NCI-H748 (cell line): ENCODE data around the gene USP24.

Experiments used
- DNase-seq: peaks from one replicate; lab custom pipeline; 2025; ENCODE audit not compliant: unreplicated experiment; lab: John Stamatoyannopoulos, UW

USP24 gene

DNA sequence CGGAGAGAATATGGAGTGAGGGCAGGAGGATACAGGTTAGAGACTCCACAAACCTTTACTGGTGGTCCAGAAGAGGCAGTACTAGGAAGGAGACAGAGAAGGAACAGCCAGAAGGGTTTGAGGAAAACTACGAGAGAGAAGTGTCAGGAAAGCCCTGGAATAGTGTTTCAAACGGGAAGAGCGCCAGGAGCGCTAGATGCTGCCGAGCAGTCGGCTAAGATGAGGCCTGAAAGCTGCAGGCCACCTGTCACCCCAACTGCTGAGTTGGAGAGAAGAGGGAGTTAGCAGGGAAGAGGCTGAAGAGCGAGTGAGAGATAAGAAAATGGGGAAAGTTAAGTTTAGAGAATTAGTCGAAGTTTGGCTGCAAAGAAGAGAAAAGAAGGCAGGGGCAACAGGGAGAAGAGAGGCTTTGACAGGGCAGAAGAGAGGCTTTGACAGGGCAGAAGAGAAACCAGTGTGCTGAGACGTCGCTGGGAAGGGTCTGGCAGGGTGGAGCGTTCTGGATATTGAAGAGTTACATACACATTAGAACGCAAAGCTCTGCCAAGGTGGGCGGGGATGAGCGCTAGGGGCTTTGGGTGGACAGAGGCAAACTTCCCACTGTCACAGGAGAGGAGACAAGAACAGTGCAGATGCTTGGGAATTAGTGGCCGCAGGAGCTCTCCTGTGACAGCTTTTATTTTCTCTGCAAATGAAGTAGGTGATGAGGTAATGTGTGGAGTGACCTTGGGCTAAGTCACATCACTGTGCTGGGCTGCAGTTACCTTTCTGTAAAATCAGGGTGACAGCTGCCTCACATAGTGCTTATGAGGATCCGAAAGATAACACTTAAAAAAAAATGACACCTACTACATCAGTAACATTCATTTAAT is 144.6 kb downstream of the USP24 start:
- DNase-seq, result no peak

DNA sequence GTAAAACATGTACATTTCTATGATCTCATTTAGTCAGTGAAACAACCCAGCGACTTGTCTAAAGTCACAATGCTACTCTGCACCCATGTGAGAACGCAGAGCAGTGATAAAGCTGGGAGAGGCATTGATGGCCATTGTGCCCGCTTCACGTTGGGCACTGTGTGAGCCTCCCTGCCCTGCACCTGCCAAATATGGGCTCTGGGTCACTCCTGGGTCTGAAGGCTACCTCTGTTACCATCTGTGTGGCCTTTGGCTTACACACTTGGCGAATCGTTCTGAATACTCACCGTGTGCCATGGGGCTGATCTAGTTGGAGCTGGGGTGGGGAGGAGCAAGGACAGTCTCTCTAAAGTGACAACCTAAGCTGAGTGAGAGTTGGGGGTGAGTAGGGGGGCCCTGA is 145.9 kb downstream of the USP24 start:
- DNase-seq, result no peak

DNA sequence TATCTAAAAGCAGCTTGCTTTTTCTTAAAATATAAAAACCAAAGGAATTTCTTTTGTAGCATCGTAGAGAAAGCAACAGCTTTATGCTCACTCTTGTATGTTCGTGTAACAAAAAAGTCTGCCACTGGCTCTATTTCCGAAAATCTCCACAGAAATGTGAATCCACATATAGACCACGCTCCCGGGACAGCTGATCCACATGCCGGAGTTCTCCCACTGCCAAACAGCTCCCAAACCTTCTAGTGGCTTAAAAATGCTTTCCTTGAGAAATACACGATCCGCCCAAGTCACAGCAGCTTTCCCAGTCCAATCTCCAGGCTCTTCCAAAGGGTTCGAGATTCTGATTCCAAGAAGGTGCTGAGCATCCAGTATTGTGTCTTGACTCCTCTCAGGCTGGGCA is 146.5 kb downstream of the USP24 start:
- DNase-seq, result no peak

DNA sequence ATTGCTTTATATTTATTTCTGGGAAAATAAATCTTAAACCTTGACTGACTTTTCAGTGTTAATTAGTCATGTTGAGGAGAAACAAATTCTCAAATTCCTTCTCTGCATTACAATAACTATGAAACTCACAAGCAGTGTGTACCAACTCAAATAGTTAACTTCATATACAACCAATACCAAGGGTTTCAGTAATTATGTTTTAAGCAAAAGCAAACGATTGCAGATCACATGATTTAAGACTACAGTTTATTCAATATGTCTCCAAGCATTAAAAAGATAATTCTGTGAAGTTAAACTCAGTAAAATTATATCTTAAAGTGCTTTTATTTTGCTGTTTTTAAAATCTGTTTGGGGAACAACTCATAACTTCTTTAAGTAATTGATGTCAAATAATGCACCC is 147.2 kb downstream of the USP24 start:
- no peak for DNase-seq

DNA sequence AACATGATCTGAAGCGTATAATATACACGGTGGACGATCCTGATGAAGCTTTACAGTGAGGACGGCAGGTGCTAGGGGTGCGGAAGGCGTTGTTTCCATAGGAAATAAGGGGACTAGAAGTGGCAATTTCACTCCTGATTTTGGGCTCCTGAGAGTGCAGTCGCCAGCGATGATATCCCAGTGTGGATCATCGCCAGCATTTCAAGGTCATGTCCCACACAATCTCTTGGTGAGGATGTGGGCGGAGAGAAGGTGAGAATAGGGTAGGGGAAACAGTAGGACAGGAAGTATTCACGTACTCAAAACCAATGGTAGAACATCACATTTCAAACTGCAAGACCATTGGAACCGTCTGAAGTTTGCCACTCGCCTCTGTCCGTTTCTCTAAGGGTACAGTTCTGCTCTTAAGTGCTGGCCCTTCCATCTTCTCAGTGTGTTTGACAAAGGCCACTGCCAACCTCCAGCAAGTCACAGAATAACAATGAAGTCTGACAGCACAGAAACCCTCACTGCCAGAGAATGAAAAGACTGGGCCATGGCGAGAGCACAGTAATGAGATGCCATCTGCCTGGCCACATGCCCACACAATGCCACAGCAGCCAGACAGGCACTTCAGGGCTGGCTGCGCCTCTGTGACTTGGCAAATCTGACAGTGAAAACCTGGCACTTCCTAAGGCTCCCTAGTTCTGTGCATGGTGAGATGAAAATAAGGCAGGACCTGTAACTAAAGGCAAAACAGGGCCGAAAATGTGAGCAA is 148.0 kb downstream of the USP24 start:
- DNase-seq, result no peak

DNA sequence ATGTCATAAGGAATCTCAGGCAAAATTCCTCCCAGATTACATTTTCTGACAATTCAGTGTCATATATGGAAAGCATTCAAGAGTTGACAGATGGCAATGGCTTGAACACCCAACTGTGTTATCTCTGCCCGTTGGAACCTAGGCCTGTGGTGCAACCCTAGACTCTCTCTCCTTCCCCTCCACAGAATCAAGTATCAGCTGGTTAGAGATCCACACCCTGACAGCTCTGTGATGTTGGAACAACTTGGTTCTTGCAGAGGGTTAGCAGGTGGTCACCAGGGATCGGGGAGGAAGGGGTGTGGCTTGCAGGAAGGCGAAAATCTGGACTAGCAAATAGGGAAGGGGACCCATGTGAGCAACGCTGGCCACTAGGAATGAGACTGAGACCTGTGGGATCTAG is 149.5 kb downstream of the USP24 start:
- no peak for DNase-seq

DNA sequence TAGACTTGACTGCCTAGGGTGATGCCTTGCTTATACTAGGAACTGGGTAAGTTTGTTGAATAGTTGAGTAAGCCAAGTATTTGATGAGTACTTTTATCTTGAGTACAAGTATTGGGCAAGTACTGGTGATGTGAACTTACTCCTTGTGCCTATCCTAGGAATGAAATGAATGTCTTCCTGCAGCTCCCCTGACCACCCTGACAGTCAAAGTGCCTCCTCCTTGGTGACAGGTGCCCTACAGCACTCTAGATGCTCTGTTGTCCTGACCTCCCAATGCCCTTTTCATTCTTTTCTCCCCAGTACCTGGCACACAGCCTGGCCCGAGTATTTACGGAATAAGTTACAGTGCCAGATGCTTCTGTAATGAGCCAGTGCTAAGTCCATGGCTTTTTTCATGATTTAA is 150.3 kb downstream of the USP24 start:
- DNase-seq, result no peak

DNA sequence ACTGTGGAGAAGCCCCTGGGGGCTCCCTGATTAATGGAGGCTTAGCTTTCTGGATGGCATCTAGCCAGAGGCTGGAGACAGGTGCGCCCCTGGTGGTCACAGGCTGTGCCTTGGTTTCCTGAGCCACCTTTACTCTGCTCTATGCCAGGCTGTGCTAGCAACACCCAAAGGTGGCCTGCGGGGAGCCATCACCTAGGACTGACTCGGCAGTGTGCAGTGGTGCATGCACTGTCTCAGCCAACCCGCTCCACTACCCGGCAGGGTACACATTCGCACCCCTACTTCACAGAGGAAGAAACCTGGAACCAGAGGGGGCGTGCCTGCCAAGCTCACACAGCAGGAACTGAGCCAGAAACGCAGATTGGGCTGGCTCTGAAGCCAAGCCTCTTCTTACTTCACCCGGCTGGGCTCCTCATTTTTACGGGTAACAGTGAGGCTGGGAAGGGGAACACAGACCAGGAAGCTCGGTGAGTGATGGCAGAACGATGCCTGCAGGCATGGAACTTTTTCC is 151.0 kb downstream of the USP24 start:
- DNase-seq, result no peak

DNA sequence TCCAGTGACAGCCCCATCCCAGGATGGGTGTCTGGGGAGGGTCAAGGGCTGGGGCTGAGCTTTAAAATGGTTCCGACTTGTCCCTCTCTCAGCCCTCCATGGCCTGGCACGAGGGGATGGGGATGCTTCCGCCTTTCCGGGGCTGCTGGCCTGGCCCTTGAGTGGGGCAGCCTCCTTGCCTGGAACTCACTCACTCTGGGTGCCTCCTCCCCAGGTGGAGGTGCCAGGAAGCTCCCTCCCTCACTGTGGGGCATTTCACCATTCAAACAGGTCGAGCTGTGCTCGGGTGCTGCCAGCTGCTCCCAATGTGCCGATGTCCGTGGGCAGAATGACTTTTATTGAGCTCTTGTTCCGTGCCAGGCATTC is 151.6 kb downstream of the USP24 start:
- DNase-seq, result no peak

DNA sequence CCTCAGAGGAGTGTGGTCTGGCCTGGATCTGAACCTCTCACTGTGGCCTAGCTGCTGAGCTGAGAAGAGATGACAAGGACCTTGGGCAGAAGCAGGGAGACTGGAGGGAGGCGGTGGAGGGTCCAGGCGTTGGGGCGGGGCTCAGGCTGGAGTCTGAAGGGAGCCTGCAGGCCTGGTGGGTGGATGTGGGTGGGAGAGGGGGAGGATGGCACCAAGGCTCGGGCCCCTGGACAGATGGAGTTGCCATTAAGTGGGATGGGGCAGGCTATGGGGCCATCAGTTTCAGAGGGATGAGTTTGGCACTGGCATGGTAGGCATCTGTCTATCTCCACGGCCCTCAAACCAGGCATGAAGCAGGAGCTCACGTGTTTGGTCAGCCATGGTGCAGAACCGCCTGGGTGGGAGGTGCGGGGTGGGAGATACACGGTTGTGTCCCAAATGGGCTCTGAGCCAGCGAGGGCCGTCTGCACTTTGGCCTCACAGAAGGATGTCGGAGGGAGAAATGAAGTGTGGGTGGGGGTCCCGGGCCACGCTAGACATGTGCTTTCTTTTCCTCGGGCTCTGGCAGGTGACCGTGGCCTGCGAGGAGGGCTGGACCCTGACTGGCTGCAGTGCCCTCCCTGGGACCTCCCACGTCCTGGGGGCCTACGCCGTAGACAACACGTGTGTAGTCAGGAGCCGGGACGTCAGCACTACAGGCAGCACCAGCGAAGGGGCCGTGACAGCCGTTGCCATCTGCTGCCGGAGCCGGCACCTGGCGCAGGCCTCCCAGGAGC is 152.2 kb downstream of the USP24 start:
- DNase-seq, result no peak

DNA sequence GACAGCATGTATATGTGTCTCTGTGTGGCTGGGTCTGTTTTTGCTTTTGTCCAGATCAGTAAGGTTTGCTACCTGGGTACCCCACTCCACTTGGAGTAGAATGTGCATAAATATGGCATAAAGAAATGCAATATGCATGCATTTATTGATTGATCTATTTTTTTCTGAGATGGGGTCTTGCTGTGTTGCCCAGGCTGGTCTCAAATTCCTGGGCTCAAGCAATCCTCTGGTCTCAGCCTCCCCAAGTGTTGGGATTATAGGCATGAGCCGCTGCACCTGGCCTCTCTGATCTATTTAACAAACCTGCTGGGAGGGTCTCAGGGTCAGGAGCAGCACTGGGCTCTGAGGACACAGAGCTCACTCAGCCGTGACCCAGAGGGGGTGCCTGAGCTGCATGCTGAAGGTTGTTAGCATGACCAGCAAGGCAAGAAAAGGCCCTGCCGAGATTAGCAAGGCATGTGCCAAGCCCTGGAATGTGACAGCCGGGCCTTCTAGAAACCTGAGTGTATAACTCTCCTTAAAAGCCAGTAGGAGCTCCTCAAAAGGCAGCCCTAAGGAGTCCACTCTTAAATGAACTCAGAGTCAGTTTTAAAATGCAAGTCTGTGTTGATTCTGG is 153.3 kb downstream of the USP24 start:
- no peak for DNase-seq

DNA sequence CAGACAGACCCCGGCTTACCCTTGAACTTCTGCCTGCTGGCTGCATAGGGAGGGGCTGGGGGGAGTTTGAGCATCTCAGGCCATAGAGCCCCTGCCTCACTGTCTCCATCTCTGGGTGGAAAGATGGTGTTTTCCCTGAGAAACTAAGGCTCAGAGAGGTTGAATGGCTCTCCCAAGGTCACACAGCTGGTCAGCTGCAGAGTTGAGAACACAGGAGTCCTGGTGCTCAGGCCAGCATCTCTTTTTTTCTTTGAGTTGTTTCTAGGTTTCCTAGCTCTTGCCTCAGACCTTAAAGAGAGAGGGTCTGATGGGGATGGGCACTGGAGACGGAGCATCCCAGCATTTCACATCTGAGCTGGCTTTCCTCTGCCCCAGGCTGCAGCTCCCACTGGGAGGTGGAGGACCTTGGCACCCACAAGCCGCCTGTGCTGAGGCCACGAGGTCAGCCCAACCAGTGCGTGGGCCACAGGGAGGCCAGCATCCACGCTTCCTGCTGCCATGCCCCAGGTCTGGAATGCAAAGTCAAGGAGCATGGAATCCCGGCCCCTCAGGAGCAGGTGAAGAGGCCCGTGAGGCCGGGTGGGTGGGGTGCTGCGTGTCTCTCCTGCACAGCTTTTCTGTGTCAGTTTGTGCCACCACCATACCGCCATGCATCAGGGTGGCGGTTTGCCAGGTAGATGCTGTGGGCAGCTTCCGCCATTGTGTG is 154.0 kb downstream of the USP24 start:
- DNase-seq, result no peak

DNA sequence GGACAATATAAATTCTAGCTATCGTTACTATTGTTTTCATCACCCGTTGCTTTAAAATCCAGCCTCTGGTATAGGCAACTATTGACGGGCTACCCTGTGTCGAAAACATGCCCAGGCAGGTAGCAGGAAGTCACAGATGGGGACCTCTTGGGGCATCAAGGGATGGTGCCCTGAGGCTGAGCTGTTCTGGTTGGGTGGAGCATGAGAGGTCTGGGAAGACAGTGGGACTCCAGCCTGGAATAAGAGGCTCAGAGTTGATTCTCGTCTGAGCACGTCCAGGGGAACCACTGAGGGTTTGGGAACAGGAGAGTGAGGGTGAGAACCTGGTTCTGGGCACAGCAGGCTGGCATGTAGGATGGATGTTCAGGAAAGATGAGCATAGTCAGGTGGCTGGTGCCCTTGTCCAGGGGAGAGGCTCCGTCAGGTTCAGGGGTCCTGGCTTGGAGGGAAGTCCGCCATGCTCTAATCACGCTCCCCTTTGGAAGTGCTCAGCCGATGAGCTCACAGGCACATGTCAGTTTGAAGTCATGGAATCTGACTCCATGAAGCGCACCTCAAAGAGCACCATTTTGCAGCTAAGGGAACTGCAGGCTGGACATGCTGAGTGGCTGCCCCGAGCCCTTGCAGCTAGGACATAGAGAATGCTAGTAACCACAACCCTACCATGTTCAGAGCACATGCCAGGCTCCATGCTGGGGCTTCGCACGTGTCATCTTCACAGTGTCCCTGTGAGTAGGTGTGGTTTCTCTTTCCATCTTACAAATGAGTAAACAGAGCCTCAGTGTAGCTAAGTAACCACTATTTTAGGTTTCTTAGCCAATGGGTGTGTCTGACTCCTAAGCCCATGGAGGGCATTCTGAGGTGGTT is 154.8 kb downstream of the USP24 start:
- no peak for DNase-seq

DNA sequence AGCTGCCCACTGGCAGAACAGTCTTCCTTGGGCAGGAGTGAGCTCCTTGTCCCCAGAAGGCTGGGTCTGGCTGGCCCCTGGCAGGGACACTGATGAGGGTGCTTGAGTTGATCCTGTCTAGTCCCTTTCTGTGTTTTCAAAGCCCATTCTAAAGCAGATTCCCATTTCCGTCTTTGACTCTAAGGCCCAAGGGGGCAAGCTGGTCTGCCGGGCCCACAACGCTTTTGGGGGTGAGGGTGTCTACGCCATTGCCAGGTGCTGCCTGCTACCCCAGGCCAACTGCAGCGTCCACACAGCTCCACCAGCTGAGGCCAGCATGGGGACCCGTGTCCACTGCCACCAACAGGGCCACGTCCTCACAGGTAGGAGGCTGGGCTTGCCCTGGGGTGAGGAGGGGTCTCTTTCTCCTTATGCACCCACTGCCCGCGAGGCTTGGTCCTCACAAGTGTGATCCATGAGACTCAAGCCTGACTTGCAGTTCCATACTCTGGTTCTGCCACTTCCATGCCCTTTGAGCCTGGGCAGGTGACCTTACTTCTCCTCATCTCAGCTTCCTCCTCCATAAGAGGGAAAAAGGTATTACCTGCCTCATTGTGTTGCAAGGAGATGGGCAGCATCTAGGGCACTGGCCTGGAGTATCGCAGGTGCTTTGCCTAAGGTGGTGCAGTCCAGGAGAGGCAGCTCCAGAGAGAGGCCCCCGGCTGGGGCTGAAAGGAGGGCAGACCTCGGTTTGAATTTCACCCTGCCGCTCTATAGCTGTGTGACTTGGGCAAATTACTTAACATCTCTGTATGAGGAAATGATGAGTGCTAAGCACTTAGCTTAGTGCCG is 155.6 kb downstream of the USP24 start:
- DNase-seq, result no peak

DNA sequence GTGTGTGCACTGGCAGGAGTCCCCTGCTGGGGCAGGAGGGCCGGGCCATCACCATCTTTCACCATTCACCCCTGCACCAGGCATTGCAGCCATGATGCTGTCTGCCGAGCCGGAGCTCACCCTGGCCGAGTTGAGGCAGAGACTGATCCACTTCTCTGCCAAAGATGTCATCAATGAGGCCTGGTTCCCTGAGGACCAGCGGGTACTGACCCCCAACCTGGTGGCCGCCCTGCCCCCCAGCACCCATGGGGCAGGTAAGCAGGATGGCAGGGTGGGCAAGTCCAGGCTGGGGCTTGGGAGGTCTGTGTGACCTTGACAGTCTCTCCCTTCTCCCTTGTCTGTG is 157.2 kb downstream of the USP24 start:
- no peak for DNase-seq

DNA sequence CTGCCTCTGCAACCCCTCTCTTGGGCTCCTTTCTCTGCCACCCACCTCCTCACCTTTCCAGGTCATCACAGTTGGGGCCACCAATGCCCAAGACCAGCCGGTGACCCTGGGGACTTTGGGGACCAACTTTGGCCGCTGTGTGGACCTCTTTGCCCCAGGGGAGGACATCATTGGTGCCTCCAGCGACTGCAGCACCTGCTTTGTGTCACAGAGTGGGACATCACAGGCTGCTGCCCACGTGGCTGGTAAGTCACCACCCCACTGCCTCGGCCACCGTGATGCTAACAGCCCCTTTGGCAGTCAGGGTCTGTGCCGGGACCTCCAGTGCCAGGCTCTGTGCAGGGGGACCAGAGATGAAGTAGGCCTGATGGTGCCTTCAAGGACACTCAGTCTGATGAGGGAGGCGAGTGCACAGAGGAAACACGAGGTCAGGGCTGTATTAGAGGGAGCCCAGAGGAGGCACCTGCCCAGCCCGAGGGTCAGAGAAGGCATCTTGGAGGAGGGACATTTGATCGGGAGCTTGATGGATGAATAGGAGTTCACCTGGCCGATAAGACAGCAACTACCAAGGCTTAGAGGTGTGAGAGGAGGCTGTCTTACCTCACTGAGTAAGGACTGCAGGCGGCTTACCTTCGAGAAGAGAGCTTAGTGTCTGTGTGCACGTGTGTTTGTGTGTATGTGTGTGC is 157.8 kb downstream of the USP24 start:
- DNase-seq, result no peak

DNA sequence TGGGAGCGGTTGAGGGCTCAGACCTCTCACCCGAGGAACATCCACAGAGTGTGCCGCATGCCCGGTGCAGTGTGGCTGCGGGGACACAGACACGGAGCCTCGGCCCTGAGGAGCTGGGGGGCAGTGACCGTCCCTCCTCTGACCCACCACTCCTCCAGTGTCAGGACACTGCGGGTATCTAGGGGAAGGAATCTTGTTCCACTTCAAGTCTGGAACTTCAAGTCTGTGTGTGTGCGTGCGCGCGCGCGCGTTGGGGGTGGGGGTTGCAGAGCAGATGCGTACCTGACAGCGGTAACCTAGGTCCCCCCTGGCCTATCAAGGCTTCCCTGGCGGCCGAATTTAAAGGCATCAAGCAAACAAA is 158.6 kb downstream of the USP24 start:
- DNase-seq, result no peak

DNA sequence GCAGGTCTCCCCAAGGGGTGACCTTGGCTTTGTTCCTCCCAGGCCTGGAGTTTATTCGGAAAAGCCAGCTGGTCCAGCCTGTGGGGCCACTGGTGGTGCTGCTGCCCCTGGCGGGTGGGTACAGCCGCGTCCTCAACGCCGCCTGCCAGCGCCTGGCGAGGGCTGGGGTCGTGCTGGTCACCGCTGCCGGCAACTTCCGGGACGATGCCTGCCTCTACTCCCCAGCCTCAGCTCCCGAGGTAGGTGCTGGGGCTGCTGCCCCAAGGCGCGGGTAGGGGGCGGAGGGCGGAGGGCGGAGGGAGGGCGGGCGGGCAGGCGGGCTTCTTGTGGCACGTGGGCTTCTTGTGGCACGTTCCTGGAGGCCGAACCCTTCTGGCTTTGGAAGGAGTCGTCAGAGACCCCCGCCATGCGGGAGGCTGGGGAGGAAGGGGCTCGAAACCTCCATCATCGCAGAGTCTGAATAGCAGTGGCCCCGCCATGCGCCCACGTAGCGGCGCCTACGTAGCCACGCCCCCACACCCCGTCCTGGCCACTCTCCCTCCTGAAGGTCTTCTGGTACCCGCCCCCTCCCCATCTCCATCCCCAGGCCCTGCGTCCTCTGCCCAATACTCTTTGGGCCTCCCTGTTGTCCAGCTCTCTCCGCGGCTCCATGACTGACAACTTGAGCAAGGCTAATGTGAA is 159.1 kb downstream of the USP24 start:
- no peak for DNase-seq
